SK-N-SH (cell line): Measurements from ENCODE around the gene MEGF6.

Experiments used
- CHD2 ChIP-seq: fragments of 150-350 bp; IDR thresholded peaks from 2 replicates; pipeline ENCODE4 v1.6.1; 2018; ENCODE audit warnings: low read length; ENCODE audit not compliant: partially characterized antibody
- GABPA ChIP-seq: IDR thresholded peaks from 2 replicates; pipeline ENCODE4 v1.4.0; 2012; ENCODE audit warnings: low read depth, mild to moderate bottlenecking
- GATA2 ChIP-seq: sonication (generic); formaldehyde crosslinking; IDR thresholded peaks from 2 replicates; pipeline ENCODE4 v1.5.0; 2020; ENCODE audit warnings: mild to moderate bottlenecking, missing genetic modification reagents
- IRF3 ChIP-seq: fragments of 150-350 bp; IDR thresholded peaks from 2 replicates; pipeline ENCODE4 v1.6.1; 2016; ENCODE audit warnings: mild to moderate bottlenecking, low read depth, low read length
- RAD21 ChIP-seq: IDR thresholded peaks from 2 replicates; pipeline ENCODE4 v1.6.1; 2012; ENCODE audit warnings: mild to moderate bottlenecking, low read length
- RXRA ChIP-seq: IDR thresholded peaks from 2 replicates; pipeline ENCODE4 v1.4.0; 2012; ENCODE audit warnings: low read depth, mild to moderate bottlenecking, borderline replicate concordance
- YY1 ChIP-seq: IDR thresholded peaks from 2 replicates; pipeline ENCODE4 v1.4.0; 2012; ENCODE audit warnings: low read depth, mild to moderate bottlenecking
- TF ChIP-seq, protein P1 (sequence below): fragments of 200-600 bp; sonication (generic); IDR thresholded peaks from 2 replicates; pipeline ENCODE4 v1.6.1; 2017; ENCODE audit warnings: antibody characterized with exemption, mild to moderate bottlenecking, moderate library complexity
- TF ChIP-seq, protein P2 (sequence below): fragments of 150-350 bp; IDR thresholded peaks from 2 replicates; pipeline ENCODE4 v1.6.1; 2017; ENCODE audit warnings: antibody characterized with exemption, low read length, low read depth, borderline replicate concordance
- TF ChIP-seq, protein P3 (sequence below): IDR thresholded peaks from 2 replicates; pipeline ENCODE4 v1.6.1; 2012; ENCODE audit warnings: mild to moderate bottlenecking, low read depth, low read length, moderate library complexity
- TF ChIP-seq, protein P4 (sequence below): IDR thresholded peaks from 2 replicates; pipeline ENCODE4 v1.4.0; 2012; ENCODE audit warnings: low read depth, borderline replicate concordance
- TF ChIP-seq, protein P5 (sequence below): IDR thresholded peaks from 2 replicates; pipeline ENCODE4 v1.4.0; 2012; ENCODE audit warnings: low read depth

GRCh38 chr1:3624200-3625136 is 13.2 kb upstream of the MEGF6 start, which contains the start of gene TPRG1L:
- TF ChIP-seq RAD21 (no peak), RXRA (no peak), CHD2 (peak; percentile 76), YY1 (no peak), IRF3 (peak; percentile 65), GATA2 (CRISPR knock-in tag) (no peak), GABPA (peak; percentile 90)
- TF ChIP-seq, protein P1, sequence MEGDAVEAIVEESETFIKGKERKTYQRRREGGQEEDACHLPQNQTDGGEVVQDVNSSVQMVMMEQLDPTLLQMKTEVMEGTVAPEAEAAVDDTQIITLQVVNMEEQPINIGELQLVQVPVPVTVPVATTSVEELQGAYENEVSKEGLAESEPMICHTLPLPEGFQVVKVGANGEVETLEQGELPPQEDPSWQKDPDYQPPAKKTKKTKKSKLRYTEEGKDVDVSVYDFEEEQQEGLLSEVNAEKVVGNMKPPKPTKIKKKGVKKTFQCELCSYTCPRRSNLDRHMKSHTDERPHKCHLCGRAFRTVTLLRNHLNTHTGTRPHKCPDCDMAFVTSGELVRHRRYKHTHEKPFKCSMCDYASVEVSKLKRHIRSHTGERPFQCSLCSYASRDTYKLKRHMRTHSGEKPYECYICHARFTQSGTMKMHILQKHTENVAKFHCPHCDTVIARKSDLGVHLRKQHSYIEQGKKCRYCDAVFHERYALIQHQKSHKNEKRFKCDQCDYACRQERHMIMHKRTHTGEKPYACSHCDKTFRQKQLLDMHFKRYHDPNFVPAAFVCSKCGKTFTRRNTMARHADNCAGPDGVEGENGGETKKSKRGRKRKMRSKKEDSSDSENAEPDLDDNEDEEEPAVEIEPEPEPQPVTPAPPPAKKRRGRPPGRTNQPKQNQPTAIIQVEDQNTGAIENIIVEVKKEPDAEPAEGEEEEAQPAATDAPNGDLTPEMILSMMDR: no peak
- TF ChIP-seq, protein P2, sequence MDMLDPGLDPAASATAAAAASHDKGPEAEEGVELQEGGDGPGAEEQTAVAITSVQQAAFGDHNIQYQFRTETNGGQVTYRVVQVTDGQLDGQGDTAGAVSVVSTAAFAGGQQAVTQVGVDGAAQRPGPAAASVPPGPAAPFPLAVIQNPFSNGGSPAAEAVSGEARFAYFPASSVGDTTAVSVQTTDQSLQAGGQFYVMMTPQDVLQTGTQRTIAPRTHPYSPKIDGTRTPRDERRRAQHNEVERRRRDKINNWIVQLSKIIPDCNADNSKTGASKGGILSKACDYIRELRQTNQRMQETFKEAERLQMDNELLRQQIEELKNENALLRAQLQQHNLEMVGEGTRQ: peak; percentile 57
- TF ChIP-seq, protein P3, sequence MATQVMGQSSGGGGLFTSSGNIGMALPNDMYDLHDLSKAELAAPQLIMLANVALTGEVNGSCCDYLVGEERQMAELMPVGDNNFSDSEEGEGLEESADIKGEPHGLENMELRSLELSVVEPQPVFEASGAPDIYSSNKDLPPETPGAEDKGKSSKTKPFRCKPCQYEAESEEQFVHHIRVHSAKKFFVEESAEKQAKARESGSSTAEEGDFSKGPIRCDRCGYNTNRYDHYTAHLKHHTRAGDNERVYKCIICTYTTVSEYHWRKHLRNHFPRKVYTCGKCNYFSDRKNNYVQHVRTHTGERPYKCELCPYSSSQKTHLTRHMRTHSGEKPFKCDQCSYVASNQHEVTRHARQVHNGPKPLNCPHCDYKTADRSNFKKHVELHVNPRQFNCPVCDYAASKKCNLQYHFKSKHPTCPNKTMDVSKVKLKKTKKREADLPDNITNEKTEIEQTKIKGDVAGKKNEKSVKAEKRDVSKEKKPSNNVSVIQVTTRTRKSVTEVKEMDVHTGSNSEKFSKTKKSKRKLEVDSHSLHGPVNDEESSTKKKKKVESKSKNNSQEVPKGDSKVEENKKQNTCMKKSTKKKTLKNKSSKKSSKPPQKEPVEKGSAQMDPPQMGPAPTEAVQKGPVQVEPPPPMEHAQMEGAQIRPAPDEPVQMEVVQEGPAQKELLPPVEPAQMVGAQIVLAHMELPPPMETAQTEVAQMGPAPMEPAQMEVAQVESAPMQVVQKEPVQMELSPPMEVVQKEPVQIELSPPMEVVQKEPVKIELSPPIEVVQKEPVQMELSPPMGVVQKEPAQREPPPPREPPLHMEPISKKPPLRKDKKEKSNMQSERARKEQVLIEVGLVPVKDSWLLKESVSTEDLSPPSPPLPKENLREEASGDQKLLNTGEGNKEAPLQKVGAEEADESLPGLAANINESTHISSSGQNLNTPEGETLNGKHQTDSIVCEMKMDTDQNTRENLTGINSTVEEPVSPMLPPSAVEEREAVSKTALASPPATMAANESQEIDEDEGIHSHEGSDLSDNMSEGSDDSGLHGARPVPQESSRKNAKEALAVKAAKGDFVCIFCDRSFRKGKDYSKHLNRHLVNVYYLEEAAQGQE: no peak
- TF ChIP-seq, protein P4, sequence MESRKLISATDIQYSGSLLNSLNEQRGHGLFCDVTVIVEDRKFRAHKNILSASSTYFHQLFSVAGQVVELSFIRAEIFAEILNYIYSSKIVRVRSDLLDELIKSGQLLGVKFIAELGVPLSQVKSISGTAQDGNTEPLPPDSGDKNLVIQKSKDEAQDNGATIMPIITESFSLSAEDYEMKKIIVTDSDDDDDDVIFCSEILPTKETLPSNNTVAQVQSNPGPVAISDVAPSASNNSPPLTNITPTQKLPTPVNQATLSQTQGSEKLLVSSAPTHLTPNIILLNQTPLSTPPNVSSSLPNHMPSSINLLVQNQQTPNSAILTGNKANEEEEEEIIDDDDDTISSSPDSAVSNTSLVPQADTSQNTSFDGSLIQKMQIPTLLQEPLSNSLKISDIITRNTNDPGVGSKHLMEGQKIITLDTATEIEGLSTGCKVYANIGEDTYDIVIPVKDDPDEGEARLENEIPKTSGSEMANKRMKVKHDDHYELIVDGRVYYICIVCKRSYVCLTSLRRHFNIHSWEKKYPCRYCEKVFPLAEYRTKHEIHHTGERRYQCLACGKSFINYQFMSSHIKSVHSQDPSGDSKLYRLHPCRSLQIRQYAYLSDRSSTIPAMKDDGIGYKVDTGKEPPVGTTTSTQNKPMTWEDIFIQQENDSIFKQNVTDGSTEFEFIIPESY: no peak
- TF ChIP-seq, protein P5, sequence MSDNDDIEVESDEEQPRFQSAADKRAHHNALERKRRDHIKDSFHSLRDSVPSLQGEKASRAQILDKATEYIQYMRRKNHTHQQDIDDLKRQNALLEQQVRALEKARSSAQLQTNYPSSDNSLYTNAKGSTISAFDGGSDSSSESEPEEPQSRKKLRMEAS: peak; percentile 71; the same call in 1 of the 2 replicates
